Colon (tissue), 2 donors: Measurements from ENCODE around the gene POLA1.

Source experiments
- FAIRE-seq: peaks from 2 replicates; lab custom pipeline; 2012; peaks lifted over from hg19 to GRCh38; lab: Jason Lieb, UNC
- donor health status: control.
- donor health status: control.

POLA1 gene

DNA sequence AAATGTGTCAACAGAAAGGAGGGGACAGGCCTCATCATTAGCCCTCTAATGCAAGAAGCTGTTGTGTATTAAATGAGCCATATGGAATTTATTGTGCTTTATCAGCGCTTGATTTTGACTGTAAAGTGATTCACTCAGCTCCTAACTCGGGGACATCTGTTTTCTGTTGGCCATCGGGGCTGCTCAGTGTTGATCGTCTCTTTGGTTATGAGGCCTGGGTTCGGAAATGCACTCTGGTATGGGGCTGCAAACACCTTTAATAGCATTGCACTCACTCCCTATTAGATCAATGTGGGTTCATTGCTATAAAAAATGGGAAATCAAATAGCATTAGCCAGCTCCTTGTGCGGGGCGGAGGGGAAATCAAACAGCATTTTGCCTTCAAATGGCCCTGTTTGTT, 315.7 kb downstream of the POLA1 start:
- no peak for FAIRE-seq

DNA sequence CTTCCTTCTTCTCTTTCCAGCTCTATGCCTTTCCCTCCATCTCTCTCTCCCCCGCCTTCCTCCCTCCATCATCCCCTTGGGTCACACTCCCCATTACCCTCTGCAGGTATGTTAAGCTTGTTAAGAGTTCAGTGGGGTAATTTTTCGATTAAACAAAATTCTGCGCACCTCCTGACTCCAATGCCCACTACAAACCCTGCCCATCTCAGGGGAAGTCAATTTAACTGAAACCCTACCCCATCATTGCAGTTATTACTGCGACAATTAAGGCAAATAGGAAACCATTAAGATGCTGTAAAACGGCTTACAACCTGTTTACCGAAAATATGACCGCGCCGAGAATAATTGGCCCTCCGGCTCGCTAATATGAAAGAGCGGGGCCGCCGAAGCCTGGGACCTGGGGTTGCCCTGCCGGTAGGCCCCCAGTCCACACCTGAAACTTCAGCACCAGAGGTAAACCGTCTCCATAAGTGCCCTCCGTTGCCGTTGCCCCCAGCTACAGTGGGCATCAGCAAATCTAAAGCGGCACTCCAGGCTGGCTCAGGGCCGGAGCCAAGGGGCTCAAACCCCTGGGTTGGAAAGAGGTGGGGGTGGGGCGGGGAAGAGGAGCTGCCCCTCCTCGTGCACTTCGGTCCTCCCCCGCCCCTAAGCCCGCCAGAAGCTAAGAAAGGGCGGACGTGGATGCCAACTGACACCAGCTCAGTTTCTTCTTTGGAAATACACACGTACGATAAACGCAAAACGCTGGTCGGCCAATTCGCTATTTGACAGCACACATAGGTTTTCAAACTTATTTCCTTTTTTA, 317.3 kb downstream of the POLA1 start:
- no peak for FAIRE-seq

DNA sequence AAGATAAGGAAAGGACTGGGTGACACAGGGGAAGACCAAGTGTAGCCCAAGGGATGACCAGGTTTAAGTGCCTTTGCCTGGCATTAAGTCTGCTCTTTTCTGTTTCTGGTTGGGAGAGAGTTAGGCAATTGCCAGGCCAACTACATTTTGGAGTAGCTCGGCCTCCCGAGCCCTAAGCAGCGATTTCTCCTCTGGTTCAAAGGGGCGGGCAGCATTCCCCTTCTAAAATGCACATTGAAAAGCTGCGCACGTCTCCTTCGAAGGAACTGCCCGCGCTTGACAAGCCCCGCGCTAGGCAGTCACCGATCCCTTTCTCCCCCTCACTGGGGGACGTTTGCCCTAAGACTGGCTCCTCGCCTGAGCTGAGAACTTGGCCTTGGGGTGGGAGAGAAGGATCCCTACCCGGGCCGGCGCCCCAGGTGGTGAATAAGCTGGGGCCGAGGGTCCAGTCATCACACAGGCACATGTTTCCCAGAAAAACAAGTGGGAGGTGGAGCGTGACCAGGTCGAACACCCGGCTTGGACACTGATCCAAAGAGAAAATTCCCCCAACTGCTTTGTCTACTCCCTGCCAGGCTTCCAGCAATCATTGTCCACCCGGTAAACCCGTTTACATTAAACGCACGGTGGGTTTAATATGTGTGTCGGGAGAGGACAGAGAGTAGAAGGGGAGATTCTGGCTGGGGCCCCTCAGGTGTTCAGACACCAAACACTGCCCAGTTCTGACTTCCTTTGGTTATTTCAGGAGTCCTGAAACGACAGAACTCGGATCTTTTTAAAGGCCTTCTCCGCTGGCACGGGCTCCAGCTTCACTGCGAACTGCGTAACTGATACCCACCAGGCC, 318.1 kb downstream of the POLA1 start:
- no peak for FAIRE-seq

DNA sequence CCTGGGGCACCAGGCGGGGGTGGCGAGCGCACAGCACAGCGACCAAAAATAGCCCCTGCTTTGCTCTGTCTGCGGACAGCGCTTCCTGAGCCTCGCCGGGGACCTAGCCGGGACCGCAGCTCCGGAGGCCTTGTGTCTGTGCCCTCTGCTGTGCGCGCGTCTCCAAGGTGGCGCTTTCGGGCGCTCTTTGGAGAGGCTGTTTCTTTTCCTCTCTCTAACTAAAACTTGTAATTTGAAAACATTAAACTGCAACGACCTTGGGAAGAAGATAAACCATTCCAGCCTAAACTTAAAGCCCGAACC, 318.7 kb downstream of the POLA1 start:
- FAIRE-seq: no peak

DNA sequence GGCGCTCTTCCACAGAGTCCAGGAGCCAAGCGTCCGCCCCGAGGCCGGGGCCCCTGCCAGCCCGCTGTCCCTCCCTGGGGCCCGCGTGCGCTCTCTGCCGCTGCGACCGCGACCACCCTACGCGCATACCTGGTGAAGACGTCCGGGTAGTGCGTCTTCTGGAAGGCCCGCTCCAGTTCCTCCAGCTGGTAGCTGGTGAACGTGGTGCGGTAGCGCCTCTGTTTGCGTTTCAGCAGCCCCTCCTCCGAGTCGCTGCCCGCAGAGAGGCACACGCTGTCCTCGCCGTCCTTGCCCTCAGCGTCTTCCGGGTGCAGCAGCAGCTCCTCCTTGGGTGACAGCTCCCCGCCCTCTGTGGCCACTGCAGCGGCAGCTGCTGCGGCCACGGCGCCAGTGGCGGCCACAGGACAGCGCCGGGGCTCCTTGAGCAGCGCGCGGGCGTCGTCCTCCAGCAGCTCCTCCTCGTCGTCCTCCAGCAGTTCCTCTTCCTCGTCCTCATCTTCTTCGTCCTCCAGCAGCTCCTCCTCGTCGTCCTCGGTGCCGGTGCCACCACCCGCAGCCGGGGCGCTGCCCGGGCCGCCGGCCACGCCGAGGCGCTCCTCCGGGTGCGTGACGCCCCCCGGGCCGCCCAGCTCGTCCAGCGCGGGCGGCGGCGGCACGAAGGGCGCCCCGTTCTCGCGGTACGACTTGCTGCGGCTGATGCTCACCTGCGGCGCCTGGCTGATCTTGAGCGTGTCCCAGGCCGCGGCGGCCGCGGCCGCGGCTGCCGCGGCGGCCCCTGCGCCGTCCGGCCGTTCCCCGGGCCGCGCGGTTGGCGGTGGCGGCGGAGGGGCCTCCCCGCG, 319.3 kb downstream of the POLA1 start:
- no peak for FAIRE-seq

DNA sequence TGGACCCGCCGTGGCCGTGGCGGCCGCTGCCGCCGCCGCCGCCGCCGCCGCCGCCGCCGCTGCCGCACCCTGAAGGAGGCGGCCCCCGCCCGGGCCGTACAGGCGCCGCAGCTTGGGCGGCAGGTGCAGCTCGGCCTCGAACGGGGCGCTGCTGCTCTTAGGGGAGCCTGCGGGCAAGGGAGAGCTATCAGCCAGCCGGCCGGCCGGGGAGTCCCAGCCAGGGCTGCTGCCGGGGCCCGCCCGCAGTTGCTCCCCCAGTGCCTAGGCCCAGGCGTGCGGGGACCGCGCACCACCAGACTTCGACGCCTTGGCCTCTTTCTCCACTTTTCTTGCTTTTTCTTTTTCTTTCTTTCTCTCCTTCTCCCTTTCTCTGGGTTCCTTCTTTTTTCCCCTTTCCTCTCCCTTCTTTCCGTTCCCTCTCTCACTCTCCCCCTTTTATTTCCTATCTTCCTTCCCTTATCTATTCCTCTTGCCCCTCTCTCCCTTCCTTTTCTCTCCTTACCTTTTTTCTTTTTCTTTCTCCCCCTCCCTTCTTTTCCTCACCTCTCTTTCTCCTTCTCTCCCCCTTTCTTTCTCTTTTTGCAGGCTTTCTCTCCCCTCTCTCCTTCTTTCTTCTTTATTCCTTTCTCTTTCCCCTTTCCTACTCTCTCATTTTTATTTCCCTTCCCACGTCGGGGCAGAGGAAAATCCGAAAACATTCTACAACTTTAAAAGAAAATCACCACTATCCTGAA, 320.1 kb downstream of the POLA1 start:
- no peak for FAIRE-seq

DNA sequence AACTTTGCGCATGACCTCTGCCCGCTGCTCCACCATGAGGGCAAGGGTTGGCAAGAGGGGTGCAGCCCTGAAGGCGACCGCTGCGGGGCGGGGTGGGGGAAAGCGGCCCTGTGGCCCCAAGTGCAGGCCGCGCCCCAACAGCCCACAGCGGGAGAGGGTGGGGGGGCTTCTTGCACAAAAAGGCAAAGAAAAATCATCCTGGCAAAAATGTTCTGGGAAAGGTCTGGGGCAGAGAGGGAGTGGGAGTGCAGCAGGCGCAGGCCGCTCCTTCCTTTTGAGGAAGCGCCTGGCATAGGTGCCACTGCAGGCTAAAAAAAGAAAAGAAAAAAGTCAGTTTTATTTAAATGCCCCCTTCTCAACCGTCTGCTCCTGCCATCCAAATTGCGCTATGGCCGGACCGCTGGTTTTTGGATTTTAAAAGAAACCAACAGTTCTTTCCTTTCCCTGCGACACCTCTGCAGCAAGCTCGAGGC, 320.7 kb downstream of the POLA1 start:
- FAIRE-seq: no peak

DNA sequence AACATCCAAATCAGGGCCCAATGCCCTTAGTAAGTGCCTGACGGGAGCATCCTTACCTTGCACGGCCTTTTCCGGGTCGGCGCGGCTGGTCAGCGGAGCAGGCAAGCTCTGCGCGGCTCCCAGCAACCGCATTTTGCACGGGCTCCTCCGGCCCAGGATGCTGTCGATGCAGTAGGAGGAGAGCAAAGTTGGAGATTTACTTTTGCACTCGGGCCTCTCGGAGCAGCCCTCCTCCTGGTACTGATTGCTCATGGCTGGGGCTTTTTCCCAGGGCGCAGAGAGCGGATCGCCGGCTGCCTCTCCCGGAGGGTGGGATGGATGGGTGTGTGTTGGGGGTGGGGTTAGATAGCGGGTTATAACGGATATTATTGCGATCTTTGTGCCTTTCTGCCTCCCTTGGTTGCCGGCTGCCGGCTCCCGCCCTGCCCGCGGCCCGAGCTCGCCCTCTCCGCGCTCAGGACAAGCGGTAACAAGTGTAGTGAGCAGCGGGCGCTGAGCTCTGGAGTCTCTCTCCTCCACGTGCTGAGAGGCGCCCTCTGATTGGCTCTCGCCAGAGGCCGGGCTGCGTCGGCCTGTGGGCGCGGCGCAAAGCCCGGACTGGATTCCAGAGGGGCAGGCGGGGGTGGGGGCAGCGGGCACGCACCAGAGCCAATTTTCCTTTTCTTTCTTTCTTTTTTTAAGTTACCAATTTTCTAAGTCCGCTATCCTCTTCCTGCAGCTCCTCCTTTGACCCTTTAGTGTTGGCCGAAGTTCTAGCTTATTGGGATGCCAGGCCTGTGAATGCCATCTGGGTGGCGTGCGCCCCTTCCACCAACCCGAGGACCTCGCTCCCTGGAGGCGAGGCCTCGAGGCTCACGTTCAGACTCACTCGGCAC, 322.0 kb downstream of the POLA1 start, which contains the start of gene ARX:
Gene ARX, minus strand, starts transcription at position 480 of the 875 bp plus-strand sequence. Its CDS starts 228 bp downstream, at position 252.
- FAIRE-seq: no peak

DNA sequence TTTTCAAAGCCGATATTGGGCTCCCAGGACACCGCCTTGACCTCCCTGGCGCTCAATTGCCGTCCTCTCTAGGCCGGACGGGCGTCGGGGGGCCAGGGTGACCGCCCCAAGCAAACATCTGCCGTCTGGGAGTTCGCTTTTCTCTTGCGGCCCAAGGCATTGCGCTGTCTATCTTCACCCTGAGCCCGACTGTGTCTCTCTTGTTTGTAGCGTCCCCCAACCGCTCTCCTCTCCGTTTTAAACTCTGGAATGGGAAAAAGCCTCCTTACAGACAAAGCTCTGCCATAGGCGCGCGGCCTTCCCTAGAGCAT, 322.6 kb downstream of the POLA1 start:
- no peak for FAIRE-seq

DNA sequence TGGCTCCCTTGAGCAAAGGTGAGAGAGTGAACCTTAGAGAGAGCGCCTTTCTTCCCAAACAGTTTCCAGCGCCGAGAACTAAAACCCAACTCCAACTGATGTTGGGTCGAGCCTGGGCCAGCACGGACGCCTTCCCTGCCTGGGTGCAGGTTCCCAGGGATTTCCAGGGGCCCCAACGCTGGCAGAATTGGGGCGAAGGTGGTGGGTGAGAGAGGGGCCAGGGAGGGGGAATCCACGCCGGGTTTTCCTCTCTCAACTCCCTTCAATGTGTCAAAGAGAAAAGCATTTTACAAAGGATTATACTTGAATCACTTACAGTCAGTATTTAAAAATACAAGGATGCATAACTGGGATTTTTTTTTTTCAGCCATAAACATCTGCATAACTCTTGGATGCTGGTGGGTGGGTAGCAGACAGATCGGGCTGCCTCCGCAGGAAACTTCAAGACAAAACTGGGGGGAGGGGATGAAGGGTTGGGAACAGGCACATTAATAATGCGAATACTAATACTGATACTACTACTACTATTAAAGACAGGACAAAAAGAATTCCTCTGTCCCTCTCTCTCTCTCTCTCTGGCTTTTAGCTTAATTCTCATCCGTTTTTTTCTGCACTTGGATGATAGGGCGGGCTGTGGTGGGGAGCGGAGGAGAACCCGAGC, 323.4 kb downstream of the POLA1 start:
- no peak for FAIRE-seq

DNA sequence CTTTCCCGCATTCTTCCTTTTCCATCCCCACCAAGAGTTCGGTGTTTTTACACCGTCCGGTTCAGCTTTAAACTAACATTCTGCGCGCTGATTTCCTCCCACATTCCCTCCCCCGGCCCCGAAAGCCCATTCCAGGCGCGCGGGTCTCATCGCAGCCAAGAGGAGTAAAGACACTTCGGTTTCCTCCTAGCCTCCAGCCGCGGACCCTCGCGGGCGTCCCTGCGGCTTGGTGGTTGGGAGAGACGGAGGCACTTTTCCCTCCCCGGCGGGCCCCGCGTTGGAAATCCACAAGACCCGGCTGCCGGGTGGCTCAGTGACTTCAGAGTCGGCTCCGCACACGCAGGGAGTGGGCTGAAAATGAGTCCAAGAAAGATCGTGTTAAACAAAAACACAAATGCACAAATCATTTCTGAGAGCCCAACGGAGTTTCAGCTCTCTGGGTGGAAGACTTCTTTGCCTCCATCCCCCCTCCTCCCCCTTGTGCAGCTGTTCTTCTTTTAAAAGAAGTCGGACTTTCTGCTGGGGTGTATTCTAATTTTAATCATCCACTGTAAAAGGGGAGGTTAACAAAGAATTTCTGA, 324.0 kb downstream of the POLA1 start:
- FAIRE-seq: no peak

DNA sequence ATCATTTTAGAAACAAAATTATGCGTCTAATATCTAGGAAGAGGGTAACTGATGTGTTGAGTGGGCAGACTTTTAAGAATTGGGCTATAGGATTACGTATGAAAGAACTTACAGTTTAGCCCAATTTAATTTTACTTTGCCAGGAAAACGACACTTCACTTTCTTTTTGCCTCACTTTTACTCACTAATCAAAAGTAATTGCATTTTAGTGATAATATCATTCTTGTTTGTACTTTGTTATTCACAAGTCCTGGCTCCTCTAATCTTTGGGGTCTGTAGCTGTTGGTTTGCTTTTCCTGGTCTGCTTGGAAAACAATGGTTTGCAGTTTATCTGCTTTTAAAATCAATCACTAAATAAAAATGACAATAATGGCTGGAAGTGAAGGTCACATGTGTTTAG, 325.0 kb downstream of the POLA1 start:
- no peak for FAIRE-seq

DNA sequence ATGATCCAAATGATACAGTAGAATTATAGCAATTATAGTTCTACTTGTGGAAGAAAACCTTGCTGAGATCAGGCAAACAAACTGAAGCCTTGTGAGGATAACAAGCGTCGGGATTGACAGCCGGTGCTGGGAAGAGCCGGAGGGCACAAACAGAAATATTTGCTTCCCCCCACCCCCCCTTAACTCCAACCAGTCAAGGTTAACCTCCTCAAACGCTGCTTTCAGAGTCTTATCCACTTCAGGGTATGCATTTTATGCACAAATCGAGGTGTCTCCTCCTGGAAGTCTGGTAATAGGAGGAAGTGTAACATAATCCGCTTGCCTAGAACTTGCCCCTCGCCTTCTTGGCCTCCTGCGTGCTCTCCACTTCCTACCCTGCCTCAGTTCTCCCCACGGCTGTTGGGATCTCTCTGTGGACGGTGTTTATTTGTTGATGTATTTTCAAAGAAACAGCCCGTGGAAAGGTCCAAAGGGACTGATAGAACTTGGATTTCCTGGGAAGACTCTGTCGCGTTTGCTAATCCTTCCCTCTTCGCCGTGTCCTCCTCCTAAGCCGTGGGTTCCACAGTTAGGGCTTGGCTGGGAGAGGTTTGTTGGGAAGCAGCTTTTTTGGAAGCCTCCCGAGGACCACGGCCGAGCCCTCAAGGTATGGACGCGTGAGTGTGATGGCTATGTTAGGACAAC, 326.1 kb downstream of the POLA1 start:
- FAIRE-seq: no peak

DNA sequence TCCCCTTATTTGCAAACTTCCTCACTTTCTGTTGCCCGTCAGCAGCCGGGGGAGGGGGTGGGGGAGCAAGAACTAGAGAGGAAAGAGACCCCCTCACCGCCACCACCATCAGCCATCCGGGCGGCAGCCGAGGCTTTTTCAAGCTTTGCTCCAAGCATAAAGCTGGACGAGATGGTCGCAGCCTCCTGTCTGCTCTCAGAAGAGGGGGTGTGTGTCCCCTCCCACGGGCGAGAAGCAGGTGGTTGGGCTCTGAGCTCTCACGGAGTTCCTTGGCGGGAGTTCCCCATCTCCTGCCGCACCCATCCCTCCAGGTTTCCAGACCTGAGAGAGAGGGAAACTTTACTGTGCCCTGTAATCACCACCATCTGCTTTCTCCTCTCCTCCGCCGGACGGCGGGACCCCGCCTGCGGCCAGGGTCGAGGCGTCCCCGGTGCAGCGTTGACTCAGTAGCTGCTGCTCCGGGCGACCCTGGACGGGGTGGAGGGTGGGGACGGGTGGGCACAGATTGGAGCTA, 326.7 kb downstream of the POLA1 start:
- FAIRE-seq: no peak

DNA sequence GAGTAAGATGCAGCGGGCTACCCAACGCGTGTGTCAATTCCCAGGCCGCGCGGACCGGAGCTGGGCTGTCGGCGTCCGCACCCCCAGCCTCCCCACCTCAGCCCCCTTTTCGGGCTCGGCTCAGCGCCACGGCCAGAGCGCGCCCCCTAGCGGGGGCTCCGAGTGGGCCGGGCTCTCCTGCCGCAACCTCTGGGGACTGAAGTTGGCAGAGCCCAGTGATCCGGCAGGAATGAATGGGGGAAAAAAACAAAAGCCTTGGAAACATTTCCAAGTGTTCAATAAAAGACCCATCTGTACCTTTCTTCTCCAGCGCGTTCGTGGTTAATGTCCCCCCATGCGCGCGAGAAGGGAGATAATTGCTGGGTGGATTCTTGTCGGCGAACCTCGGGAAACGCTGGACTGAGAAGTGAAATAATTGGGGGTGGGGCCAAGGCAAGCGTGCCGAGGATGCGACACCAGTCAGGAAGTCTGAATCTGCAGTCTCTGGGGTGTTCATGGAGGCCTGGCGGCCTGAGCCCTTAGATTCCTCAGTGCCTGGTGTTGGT, 327.3 kb downstream of the POLA1 start:
- FAIRE-seq: no peak

DNA sequence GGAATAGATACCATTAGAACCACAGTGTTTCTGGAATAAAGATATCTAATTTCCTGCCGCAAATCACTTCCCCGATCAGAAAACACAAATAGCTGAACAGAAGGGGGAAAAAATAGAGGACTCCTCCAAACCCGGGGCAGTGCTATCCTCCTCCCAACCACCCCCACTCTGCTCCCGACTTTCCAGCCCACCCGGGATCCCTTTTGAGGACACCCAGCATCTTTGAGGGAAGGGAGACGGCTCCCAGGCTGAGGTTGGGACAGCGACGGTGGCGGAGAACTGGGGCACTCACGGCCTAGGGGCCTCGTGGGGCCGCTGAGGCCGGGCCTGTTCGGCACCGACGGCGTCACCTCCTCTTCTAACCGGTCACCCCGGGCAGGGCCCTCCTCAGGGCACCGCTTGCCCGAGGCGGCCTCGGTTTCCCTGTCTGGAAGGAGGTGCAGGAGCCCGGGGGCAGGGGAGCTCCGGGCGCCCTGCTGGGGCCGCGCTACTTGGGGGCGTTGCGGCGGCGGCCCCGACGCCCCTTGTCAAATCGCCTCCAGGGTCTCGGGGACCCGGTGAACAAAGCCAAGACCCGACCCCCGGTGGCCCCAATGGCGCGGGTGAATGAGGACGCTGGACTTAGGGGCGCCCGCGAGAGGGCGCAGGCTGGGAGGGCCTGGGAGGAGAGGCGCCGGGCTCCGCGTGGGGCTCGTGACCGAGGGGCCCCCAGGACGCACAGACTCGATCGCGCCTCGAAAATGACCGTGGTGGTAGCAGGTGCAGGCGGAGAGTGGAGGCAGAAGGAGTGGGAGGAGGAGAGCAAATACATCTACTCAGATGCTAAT, 329.0 kb downstream of the POLA1 start:
- FAIRE-seq: no peak

DNA sequence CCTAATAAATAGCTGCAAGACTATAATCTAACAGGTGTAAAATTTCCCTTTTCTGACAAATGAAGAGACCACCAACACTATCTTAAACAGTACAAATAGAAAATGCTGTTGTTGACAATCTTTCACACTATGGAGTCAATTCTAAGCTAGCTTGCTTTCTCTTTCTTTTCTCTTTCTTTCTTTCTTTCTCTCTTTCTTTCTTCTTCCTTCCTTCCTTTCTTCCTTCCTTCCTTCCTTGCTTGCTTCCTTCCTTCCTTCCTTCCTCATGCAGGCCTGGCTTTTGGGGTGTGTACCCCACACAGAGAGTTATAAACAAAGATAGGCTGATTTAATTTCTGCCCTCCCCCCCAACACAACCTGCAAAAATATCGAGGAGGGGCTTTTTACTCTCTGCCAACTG, 330.2 kb downstream of the POLA1 start:
- FAIRE-seq: no peak

DNA sequence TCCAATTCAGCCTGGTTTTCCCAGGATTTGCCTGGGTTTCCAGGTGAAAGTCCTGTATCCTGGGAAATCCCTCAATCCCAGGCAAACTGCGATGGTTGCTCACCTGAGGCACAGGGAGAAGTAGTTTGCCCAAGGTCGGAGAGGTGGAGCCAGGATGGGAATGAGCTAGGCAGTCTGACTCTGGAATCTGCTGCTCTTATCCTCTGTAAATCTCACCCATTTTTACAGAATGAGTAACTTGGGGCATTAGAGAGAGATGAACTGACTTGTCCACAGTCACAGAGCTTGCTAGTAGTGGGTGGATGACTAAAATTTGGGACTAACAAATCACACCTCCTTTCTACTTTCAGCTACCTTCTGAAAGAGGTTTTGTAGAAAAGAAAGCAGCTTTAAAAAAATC, 331.9 kb downstream of the POLA1 start:
- no peak for FAIRE-seq
